GM12864 (cell line): Measurements from ENCODE around the gene PTPRT.
"Not testable (repeated sequence)": the region's sequence is repeated elsewhere in the genome, so short reads cannot be mapped to it uniquely, and the experiment has no call there.

ENCODE experiments used
- DNase-seq: peaks from one replicate; pipeline ENCODE4 v3.0.0-alpha.2; 2011; ENCODE audit warnings: low read depth
- H3K4me3 ChIP-seq: 2 replicates; pipeline ENCODE4 v1.5.1; 2011; ENCODE audit warnings: mild to moderate bottlenecking, low read depth, low read length, control low read depth
- TF ChIP-seq, protein P1 (sequence below): IDR thresholded peaks from 2 replicates; pipeline ENCODE4 v1.5.1; 2011; ENCODE audit warnings: low read depth, mild to moderate bottlenecking, moderate library complexity, low read length, control low read depth, inconsistent platforms; ENCODE audit errors: missing control alignments

The PTPRT gene

DNA sequence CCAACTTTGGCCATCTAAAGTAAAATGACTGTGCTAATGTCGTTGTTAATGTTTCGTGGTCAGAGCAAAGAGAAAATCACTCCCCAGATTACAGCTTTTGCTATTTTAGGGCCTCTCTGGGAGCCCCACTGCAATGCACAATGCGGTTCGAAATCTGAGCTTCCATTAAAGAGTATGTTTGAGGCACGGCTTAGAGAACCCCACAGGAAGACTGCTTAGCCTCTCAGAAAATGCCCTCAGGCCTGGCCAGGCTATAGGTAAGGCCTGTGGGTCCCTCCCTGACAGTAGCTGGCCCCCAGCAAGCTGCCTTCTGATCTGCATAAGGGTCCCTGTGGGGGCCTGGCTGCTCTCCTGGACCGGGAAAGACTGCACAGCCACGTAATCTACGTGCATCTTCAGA is 274.6 kb downstream of the PTPRT start:
- TF ChIP-seq, protein P1, sequence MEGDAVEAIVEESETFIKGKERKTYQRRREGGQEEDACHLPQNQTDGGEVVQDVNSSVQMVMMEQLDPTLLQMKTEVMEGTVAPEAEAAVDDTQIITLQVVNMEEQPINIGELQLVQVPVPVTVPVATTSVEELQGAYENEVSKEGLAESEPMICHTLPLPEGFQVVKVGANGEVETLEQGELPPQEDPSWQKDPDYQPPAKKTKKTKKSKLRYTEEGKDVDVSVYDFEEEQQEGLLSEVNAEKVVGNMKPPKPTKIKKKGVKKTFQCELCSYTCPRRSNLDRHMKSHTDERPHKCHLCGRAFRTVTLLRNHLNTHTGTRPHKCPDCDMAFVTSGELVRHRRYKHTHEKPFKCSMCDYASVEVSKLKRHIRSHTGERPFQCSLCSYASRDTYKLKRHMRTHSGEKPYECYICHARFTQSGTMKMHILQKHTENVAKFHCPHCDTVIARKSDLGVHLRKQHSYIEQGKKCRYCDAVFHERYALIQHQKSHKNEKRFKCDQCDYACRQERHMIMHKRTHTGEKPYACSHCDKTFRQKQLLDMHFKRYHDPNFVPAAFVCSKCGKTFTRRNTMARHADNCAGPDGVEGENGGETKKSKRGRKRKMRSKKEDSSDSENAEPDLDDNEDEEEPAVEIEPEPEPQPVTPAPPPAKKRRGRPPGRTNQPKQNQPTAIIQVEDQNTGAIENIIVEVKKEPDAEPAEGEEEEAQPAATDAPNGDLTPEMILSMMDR = no peak
- DNase-seq = no peak
- no peak overlapping the region for H3K4me3 ChIP-seq

DNA sequence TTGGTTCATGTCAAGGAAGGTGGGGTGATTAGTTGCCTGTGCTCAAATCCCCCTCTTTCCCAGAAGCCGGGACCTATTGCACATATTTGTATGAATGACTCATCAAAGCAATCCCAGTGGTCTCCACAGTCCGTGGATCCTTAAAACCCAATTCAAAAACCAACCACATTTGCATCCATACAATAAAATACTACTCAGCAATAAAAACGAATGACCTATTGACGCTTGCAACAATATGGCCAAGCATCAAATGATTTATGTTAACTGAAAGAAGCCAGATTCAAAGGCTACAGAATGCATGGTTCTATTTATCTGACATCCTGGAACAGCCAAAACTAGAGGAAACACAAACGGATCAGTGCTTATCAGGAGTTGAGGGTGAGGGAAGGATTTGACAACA is 275.4 kb downstream of the PTPRT start:
- TF ChIP-seq, protein P1 = no peak
- H3K4me3 ChIP-seq = no peak overlapping the region
- no peak for DNase-seq

DNA sequence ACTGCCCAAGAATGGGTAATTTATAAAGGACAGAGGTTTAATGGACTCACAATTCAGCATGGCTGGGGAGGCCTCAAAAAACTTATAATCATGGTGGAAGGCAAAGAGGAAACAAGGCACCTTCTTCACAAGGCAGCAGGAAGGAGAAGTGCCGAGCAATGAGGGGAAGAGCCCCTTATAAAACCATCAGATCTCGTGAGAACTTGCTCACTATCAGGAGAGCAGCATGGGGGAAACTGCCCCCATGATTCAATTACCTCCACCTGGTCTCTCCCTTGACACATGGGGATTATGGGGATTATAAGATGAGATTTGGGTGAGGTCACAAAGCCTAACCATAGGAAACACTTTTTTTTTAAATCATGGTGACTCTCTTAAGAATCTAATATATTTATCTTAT is 278.9 kb downstream of the PTPRT start:
- DNase-seq, H3K4me3 ChIP-seq: not testable (repeated sequence)

DNA sequence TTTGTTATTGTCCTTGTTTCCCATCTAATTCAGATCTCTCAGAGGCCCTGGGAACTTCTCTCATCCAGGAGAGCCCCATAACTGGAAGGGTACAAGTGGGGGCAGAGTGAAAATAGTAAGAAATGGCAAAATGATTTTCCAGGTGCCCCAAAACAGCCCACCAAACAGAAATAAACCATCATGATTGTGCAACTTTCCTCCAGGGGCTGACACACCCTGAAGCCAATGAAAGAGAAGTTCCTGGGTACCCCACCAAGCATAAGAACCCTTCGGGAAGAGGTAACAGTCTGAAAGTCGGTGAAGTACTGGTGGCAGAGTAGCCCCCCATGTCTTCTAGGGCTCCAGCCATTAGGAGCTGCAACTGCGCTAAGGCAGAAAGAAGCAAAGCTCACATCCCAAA is 282.0 kb downstream of the PTPRT start:
- no peak overlapping the region for H3K4me3 ChIP-seq
- TF ChIP-seq, protein P1 = no peak
- DNase-seq = no peak

DNA sequence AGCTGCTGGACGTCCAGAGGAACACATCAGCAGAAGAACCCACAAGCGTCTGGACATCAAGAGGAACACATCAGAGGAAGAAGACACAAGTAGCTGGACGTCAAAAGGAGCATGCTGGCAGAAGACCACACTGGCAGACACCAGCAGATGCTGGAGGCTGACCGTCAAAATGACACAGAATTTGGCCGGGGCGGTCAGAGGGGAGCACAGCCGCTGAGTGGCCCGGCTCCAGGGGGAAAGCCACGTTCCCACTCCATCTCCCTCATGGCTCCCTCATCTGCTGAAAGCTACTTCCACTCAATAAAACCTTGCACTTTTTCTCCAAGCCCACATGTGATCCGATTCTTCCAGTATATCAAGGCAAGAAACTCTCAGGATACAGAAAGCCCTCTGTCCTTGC is 283.6 kb downstream of the PTPRT start:
- TF ChIP-seq, protein P1 = no peak
- DNase-seq = no peak
- no peak overlapping the region for H3K4me3 ChIP-seq

DNA sequence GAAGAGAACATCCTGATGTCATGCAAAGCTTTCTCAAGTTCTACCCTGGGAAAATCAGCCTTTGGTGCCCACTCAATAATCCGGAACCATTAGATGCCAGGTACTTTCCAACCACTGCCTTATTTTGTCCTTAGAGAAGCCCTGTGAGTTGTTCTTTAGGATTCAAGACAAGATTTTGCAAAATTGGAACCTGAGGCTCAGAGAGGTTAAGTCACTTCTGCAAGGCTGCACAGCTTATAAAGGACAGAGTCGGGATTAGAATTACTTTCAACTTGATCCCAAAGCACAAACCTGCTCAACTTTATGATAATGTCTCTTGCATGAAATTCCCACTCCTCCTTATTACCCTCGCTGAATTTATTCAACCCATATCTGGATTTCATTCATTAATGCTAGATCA is 287.2 kb downstream of the PTPRT start:
- no peak overlapping the region for H3K4me3 ChIP-seq
- TF ChIP-seq, protein P1 = no peak
- no peak for DNase-seq

DNA sequence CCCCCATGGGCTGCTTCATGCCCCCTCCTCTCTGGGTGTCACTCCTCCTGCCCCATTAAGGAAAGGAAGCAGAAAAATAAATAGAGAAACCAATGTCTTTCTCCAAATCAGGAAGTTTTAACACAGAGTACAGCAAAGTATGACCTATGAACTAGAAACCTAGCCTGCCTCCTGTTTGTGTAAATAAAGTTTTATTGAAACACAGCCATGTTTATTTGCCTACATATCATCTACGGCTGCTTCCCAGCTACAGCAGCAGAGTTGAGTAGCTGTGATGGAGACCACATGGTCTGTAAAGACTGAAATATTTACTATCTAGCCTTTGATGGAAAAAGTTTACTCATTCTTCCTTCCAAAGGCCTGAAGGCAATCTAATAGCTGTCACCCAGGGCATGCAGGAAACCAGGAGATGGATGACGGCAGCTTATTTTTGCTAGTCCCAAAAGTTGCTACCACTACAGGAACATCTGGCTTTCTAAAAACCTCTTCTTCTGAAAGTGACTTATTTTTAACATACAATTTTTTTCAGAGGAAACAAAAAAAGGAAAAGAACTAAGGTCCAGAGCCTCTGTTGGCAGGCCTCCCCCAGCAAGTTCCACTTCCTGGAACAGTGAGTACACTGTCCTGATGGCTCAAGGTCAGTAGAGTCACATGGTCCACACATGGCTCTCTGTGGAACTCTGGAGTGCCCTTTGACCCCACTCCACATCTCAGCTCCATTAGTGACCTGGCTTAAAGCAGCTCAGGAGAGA is 287.8 kb downstream of the PTPRT start:
- no peak overlapping the region for H3K4me3 ChIP-seq
- TF ChIP-seq, protein P1 = no peak
- no peak for DNase-seq

DNA sequence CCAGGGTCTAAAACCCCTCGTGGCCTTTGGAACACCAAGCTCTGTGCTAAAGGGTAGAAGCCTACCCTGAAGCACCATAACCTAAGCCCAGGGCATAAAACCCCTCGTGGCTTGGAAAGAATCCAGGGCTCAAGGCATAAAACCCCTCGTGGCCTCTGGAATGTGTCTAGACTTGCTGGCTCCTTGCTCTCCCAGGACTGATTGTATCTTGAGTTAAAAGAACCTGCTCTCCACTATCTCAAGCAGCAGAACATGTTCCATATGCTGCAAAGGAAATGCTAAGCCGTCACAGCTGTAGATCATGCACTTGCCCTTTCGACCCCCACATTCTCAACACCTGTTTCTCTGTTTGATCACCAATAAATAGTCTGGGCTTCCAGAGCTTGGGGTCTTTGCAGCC is 288.9 kb downstream of the PTPRT start:
- H3K4me3 ChIP-seq, DNase-seq: not testable (repeated sequence)
